HG03097 (cell line): ENCODE measurements around the gene NWD2.
"Not testable (repeated sequence)": the region's sequence is repeated elsewhere in the genome, so short reads cannot be mapped to it uniquely, and the experiment has no call there.

Experiments used
- ATAC-seq: cut with Tn5 transposase; IDR thresholded peaks from one replicate; pipeline ENCODE4 v1.9.1; 2021; ENCODE audit not compliant: unreplicated experiment, low FRiP score

The NWD2 gene

GRCh38 chr4:37244583-37245390, at the start of gene NWD2:
NWD2 (plus strand) TSS chr4:37244743; CDS start chr4:37245068, 325 bp downstream.
- no peak for ATAC-seq

- ATAC-seq: no peak
Measured at GRCh38 chr4:37197899-37198298, 46.6 kb upstream of the NWD2 start.

- not testable (repeated sequence) for ATAC-seq
Measured at GRCh38 chr4:37204740-37205139, 39.8 kb upstream of the NWD2 start.

- no peak for ATAC-seq
Measured at GRCh38 chr4:37216209-37216608, 28.3 kb upstream of the NWD2 start.

GRCh38 chr4:37219242-37219641, 25.3 kb upstream of the NWD2 start:
- no peak for ATAC-seq

- no peak for ATAC-seq
Measured at GRCh38 chr4:37219990-37220389, 24.6 kb upstream of the NWD2 start.

- no peak for ATAC-seq
Measured at GRCh38 chr4:37220685-37221084, 23.9 kb upstream of the NWD2 start.

- ATAC-seq: no peak
Measured at GRCh38 chr4:37223732-37224131, 20.8 kb upstream of the NWD2 start.

GRCh38 chr4:37224854-37225253, 19.7 kb upstream of the NWD2 start:
- no peak for ATAC-seq

- ATAC-seq: no peak
Measured at GRCh38 chr4:37225778-37226177, 18.8 kb upstream of the NWD2 start.

- ATAC-seq: no peak
Measured at GRCh38 chr4:37232315-37232714, 12.2 kb upstream of the NWD2 start.

- ATAC-seq: no peak
Measured at GRCh38 chr4:37236165-37236564, 8.4 kb upstream of the NWD2 start.

- no peak for ATAC-seq
Measured at GRCh38 chr4:37241647-37242046, 2.9 kb upstream of the NWD2 start.

- ATAC-seq: no peak
Measured at GRCh38 chr4:37243051-37243450, 1.5 kb upstream of the NWD2 start.

GRCh38 chr4:37243722-37244582, 591 bp upstream of the NWD2 start:
- no peak for ATAC-seq

- no peak for ATAC-seq
Measured at GRCh38 chr4:37245391-37245954, 930 bp downstream of the NWD2 start.

- no peak for ATAC-seq
Measured at GRCh38 chr4:37246891-37247290, 2.3 kb downstream of the NWD2 start.

- ATAC-seq: no peak
Measured at GRCh38 chr4:37258221-37258620, 13.7 kb downstream of the NWD2 start.

GRCh38 chr4:37268319-37268718, 23.8 kb downstream of the NWD2 start:
- ATAC-seq: no peak

GRCh38 chr4:37279121-37279520, 34.6 kb downstream of the NWD2 start:
- ATAC-seq: no peak

- ATAC-seq: no peak
Measured at GRCh38 chr4:37279894-37280592, 35.5 kb downstream of the NWD2 start.
